Prostate gland (tissue), 2 donors: ENCODE measurements around the gene SMTN. TPM values are rescaled to one million over a fixed set of nuclear protein-coding genes. Genes with fewer than 3 reads are reported as not detected.

Experiments used
- DNase-seq: peaks from one replicate; pipeline ENCODE4 v3.0.0-alpha.2; 2019; ENCODE audit warnings: low spot score
- H3K27ac ChIP-seq, 2 donors: fragments of 200-600 bp; sonication (generic); 2 replicates each; pipeline ENCODE4 v1.5.1; 2017 to 2019
- H3K27me3 ChIP-seq: fragments of 200-600 bp; sonication (generic); replicated peaks from 2 replicates; pipeline ENCODE4 v1.5.1; 2019; ENCODE audit not compliant: insufficient read depth
- H3K36me3 ChIP-seq, 2 donors: fragments of 200-600 bp; sonication (generic); 1 replicate in 1 of 2; 2 replicates in 1 of 2; pipeline versions ENCODE4 v1.5.1 to v1.8.1; 2017 to 2019
- H3K4me1 ChIP-seq: fragments of 200-600 bp; sonication (generic); replicated peaks from 2 replicates; pipeline ENCODE4 v1.5.1; 2019
- H3K4me3 ChIP-seq, 2 donors: fragments of 200-600 bp; sonication (generic); 2 replicates each; pipeline ENCODE4 v1.5.1; 2017 to 2019
- H3K9me3 ChIP-seq: fragments of 200-600 bp; sonication (generic); 2 replicates; pipeline ENCODE4 v1.5.1; 2017
- POLR2A ChIP-seq: fragments of 450-650 bp; IDR thresholded peaks from one replicate; pipeline ENCODE4 v1.6.1; 2016; ENCODE audit warnings: antibody characterized with exemption, mild to moderate bottlenecking
- POLR2AphosphoS5 ChIP-seq: sonication (generic); formaldehyde crosslinking; IDR thresholded peaks from one replicate; pipeline ENCODE4 v1.6.1; 2017; ENCODE audit warnings: antibody characterized with exemption
- WGBS: methylation state at CpG from one replicate; pipeline ENCODE4 v1.1.5; 2018; 5-methylcytosine and 5-hydroxymethylcytosine counted together
- intact Hi-C: fragments of 100-400 bp; cut with DNase I; formaldehyde crosslinking; loops from one replicate; pipeline ENCODE4 v1.14.2; 2022
- total RNA-seq, 2 donors: library from RNA; depleted of rRNA; stranded (reverse); fragments of >200 nt; gene quantifications; one replicate each; pipeline ENCODE4 v1.1.0, GENCODE V29; 2016
- TF ChIP-seq, protein P1 (sequence below), 4 experiments: fragments of 200-600 bp in 2 of 4; fragments of 450-650 bp in 2 of 4; sonication (generic) in 2 of 4; IDR thresholded peaks; 1 replicate in 3 of 4; 2 replicates in 1 of 4; pipeline ENCODE4 v1.5.1; 2016 to 2019; ENCODE audit warnings: antibody characterized with exemption in 4 of 4, mild to moderate bottlenecking in 2 of 4, moderate library complexity in 2 of 4

The SMTN gene
- total RNA-seq, 2 donors from 2014 or later = 200 to 209 TPM

DNA sequence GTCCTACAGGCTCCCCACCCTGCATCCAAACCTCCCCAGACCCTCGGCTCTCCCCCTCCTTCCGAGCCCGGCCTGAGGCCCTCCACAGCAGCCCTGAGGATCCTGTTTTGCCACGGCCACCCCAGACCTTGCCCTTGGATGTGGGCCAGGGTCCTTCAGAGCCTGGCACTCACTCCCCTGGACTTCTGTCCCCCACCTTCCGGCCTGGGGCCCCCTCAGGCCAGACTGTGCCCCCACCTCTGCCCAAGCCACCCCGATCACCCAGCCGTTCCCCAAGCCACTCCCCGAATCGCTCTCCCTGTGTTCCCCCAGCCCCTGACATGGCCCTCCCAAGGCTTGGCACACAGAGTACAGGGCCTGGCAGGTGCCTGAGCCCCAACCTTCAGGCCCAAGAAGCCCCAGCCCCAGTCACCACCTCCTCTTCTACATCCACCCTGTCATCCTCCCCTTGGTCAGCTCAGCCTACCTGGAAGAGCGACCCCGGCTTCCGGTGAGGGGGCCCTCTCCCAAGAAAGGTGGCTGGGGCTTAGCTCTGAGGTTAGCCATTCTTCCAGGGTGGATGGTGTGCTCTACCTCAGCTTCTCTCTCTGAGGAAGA lies 44.5 kb downstream of the SMTN start:
- TF ChIP-seq POLR2A (no peak), POLR2AphosphoS5 (no peak)
- TF ChIP-seq, protein P1, sequence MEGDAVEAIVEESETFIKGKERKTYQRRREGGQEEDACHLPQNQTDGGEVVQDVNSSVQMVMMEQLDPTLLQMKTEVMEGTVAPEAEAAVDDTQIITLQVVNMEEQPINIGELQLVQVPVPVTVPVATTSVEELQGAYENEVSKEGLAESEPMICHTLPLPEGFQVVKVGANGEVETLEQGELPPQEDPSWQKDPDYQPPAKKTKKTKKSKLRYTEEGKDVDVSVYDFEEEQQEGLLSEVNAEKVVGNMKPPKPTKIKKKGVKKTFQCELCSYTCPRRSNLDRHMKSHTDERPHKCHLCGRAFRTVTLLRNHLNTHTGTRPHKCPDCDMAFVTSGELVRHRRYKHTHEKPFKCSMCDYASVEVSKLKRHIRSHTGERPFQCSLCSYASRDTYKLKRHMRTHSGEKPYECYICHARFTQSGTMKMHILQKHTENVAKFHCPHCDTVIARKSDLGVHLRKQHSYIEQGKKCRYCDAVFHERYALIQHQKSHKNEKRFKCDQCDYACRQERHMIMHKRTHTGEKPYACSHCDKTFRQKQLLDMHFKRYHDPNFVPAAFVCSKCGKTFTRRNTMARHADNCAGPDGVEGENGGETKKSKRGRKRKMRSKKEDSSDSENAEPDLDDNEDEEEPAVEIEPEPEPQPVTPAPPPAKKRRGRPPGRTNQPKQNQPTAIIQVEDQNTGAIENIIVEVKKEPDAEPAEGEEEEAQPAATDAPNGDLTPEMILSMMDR (IDR thresholded peaks at IDR 0.05) = no peak
- no peaks in the 10 kb centered on the region for H3K36me3 ChIP-seq
- H3K4me1 ChIP-seq = peaks cover 12% of the 10 kb centered on the region
- WGBS = 89% methylated on average over 12 of the region's 12 CpGs
- no peak overlapping the region for H3K27ac ChIP-seq
- H3K27me3 ChIP-seq = no peaks in the 10 kb centered on the region
- intact Hi-C loops = no loop called here
- no peaks in the 10 kb centered on the region for H3K9me3 ChIP-seq
- no peak overlapping the region for H3K4me3 ChIP-seq
- no peak for DNase-seq

DNA sequence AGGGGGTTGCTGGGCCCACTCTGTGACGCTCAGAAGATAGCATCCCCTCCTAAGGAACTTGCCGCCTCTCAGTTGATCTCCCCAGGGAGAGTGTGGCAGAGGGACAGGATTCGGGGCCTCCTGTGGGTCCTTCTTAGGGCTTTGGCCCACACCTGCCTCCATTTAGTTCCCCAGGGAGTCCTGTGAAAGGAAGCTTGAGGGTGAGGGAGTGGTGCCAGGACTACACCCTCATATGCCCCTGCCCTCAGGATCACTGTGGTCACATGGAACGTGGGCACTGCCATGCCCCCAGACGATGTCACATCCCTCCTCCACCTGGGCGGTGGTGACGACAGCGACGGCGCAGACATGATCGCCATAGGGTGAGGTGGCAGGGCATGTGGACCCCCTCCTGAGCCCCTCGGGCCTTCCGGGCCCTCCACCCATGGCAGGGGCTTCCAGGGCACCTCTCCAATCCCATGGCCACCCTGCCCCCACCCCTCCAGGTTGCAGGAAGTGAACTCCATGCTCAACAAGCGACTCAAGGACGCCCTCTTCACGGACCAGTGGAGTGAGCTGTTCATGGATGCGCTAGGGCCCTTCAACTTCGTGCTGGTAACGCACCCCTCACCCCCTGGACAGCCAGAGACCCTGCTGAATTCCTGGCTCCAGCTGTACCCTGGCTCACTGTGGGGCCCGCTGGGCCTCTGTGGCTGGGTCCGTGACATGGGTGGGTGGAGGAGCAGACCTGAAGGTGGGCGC lies 45.2 kb downstream of the SMTN start:
- Histone ChIP-seq H3K27ac (no peak overlapping the region), H3K9me3 (no peaks in the 10 kb centered on the region), H3K4me1 (peaks cover 12% of the 10 kb centered on the region), H3K27me3 (no peaks in the 10 kb centered on the region), H3K4me3 (no peak overlapping the region), H3K36me3 (no peaks in the 10 kb centered on the region)
- no peak for DNase-seq
- TF ChIP-seq, protein P1 (IDR thresholded peaks at IDR 0.05) = no peak
- no peak for TF ChIP-seq POLR2A
- TF ChIP-seq POLR2AphosphoS5 = no peak
- intact Hi-C loops = no loop called here
- WGBS = 90% methylated on average over 21 of the region's 22 CpGs

DNA sequence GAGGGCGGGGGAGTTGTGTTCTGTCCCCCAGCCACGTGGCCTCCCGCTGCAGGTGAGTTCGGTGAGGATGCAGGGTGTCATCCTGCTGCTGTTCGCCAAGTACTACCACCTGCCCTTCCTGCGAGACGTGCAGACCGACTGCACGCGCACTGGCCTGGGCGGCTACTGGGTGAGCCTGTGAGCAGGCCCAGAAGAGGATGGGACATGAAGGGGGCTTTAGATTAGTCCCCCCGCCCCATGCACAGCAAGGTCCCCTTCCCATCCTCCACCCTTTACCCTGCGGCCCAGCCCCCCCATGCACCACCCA lies 45.7 kb downstream of the SMTN start:
- no peak overlapping the region for H3K27ac ChIP-seq
- no peaks in the 10 kb centered on the region for H3K9me3 ChIP-seq
- DNase-seq = no peak
- H3K36me3 ChIP-seq = no peaks in the 10 kb centered on the region
- no peaks in the 10 kb centered on the region for H3K27me3 ChIP-seq
- no peak overlapping the region for H3K4me3 ChIP-seq
- intact Hi-C loops = no loop called here
- H3K4me1 ChIP-seq = peaks cover 16% of the 10 kb centered on the region
- WGBS = 90% methylated on average over 12 of the region's 13 CpGs
- TF ChIP-seq POLR2AphosphoS5 (no peak), POLR2A (no peak)
- TF ChIP-seq, protein P1 (IDR thresholded peaks at IDR 0.05) = no peak

DNA sequence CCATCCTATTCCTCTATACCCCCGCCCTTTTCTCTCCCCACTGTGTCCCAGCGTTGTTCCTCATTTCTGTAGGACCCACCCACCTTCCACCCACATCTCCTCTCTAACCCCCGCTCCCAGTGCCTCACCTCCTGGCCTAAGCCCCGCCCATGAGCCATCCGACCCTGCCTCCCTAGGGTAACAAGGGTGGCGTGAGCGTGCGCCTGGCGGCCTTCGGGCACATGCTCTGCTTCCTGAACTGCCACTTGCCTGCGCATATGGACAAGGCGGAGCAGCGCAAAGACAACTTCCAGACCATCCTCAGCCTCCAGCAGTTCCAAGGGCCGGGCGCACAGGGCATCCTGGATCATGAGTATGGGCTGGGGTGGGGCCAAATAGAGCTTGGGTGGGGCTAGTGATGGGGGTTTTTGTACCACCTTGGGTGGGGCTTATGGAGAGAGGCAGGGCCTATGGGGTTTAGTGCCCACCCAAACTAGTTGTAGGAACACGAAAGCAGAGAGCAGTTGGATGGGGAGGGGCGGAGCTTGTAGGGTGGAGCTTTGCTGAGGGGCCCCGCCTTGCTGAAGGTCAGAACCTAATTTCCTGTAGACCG lies 46.2 kb downstream of the SMTN start:
- H3K36me3 ChIP-seq = no peaks in the 10 kb centered on the region
- H3K4me1 ChIP-seq = peaks cover 13% of the 10 kb centered on the region
- no peak overlapping the region for H3K27ac ChIP-seq
- no peak for DNase-seq
- no peak overlapping the region for H3K4me3 ChIP-seq
- H3K9me3 ChIP-seq = no peaks in the 10 kb centered on the region
- H3K27me3 ChIP-seq = no peaks in the 10 kb centered on the region
- intact Hi-C loops = no loop called here
- 81% methylated on average over 19 of the region's 19 CpGs for WGBS
- no peak for TF ChIP-seq POLR2AphosphoS5
- TF ChIP-seq, protein P1 (IDR thresholded peaks at IDR 0.05) = no peak
- no peak for TF ChIP-seq POLR2A

DNA sequence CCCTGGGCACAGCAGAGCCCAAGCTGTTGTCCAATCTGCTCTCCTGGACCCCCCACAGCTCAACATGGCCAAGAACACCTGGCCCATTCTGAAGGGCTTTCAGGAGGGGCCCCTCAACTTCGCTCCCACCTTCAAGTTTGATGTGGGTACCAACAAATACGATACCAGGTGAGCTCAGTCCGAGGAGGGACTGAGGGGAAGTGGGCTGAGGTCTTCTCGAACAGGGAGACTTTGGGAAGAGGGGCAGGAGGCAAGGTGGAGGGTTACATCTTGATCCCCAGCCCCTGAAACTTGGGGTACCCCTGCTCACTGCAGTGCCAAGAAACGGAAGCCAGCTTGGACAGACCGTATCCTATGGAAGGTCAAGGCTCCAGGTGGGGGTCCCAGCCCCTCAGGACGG lies 47.0 kb downstream of the SMTN start:
- no peak overlapping the region for H3K27ac ChIP-seq
- TF ChIP-seq POLR2A (no peak), POLR2AphosphoS5 (no peak)
- TF ChIP-seq, protein P1 (IDR thresholded peaks at IDR 0.05) = no peak
- 100% methylated on average over 7 of the region's 7 CpGs for WGBS
- no peaks in the 10 kb centered on the region for H3K36me3 ChIP-seq
- H3K4me3 ChIP-seq = no peak overlapping the region
- no peaks in the 10 kb centered on the region for H3K27me3 ChIP-seq
- no peak for DNase-seq
- H3K4me1 ChIP-seq = peaks cover 5% of the 10 kb centered on the region
- H3K9me3 ChIP-seq = no peaks in the 10 kb centered on the region
- intact Hi-C loops = no loop called here
